Natural killer cell (primary cell): ENCODE data around the gene MYH16. TPM values are rescaled to one million over a fixed set of nuclear protein-coding genes. Genes with fewer than 3 reads are reported as not detected.

Source experiments
- ATAC-seq, 3 donors: fragments of 150-1000 bp in 2 of 3; fragments of 200-7000 bp in 1 of 3; cut with Tn5 transposase; 1 replicate in 1 of 3; 2 replicates in 2 of 3; pipeline ENCODE4 v1.10.0; 2021; ENCODE audit warnings: mild to moderate bottlenecking in 2 of 3, moderate library complexity in 2 of 3
- DNase-seq, 2 donors: peaks; one replicate each; pipeline versions ENCODE4 v3.0.0 to v3.0.0-alpha.2; 2013 to 2021; ENCODE audit warnings: mixed read lengths in 1 of 2
- H3K27ac ChIP-seq: one replicate; pipeline ENCODE4 v1.5.1; 2013; ENCODE audit warnings: mild to moderate bottlenecking, low read length
- H3K27me3 ChIP-seq: one replicate; pipeline ENCODE4 v1.6.1; 2013; ENCODE audit warnings: low read length; ENCODE audit not compliant: control insufficient read depth, insufficient read depth
- H3K36me3 ChIP-seq: one replicate; pipeline ENCODE4 v1.6.1; 2013; ENCODE audit warnings: low read length; ENCODE audit not compliant: control insufficient read depth, insufficient read depth
- H3K4me1 ChIP-seq: one replicate; pipeline ENCODE4 v1.6.1; 2013; ENCODE audit warnings: low read length; ENCODE audit not compliant: control insufficient read depth, insufficient read depth
- H3K4me3 ChIP-seq: one replicate; pipeline ENCODE4 v1.5.1; 2013; ENCODE audit warnings: low read length
- H3K9me3 ChIP-seq: one replicate; pipeline ENCODE4 v1.6.1; 2013; ENCODE audit warnings: low read length; ENCODE audit not compliant: control insufficient read depth, insufficient read depth
- H3K27ac Mint-ChIP-seq, 2 donors: one replicate each; pipeline ENCODE4 v1.8.0; 2022; ENCODE audit warnings: mild to moderate bottlenecking in 2 of 2, mixed read lengths in 2 of 2, moderate library complexity in 1 of 2
- H3K27me3 Mint-ChIP-seq, 2 donors: one replicate each; pipeline ENCODE4 v1.8.0; 2022; ENCODE audit warnings: low read depth in 2 of 2, mixed read lengths in 2 of 2
- H3K36me3 Mint-ChIP-seq: one replicate; pipeline ENCODE4 v1.8.0; 2022; ENCODE audit warnings: mixed read lengths
- H3K4me1 Mint-ChIP-seq, 2 donors: one replicate each; pipeline ENCODE4 v1.8.0; 2022; ENCODE audit warnings: mixed read lengths in 2 of 2
- H3K4me3 Mint-ChIP-seq: one replicate; pipeline ENCODE4 v1.8.0; 2022; ENCODE audit warnings: mild to moderate bottlenecking, moderate library complexity, mixed read lengths
- H3K9me3 Mint-ChIP-seq, 2 donors: one replicate each; pipeline ENCODE4 v1.8.0; 2022; ENCODE audit warnings: mixed read lengths in 2 of 2
- WGBS: methylation state at CpG from one replicate; pipeline ENCODE4 v1.1.7; 2013; ENCODE audit warnings: missing lambda C conversion rate; ENCODE audit not compliant: insufficient coverage; 5-methylcytosine and 5-hydroxymethylcytosine counted together
- intact Hi-C: fragments of 100-400 bp; cut with micrococcal nuclease; formaldehyde crosslinking; loops from one replicate; pipeline ENCODE4 v1.14.2; 2022
- total RNA-seq, 4 donors: library from RNA; stranded (reverse); fragments of 120-200 nt in 1 of 4; gene quantifications; one replicate each; pipeline versions ENCODE4 v1.2.3 to v1.2.4, GENCODE V29; 2013 to 2022
- TF ChIP-seq, protein P1 (sequence below): fragments of 200-600 bp; IDR thresholded peaks from one replicate; pipeline ENCODE4 v1.8.0; 2022; ENCODE audit warnings: antibody characterized with exemption

Gene MYH16
- total RNA-seq, 3 donors from 2014 or later (not counting 1 experiment from before 2014, with no cell fraction given): not detected

DNA sequence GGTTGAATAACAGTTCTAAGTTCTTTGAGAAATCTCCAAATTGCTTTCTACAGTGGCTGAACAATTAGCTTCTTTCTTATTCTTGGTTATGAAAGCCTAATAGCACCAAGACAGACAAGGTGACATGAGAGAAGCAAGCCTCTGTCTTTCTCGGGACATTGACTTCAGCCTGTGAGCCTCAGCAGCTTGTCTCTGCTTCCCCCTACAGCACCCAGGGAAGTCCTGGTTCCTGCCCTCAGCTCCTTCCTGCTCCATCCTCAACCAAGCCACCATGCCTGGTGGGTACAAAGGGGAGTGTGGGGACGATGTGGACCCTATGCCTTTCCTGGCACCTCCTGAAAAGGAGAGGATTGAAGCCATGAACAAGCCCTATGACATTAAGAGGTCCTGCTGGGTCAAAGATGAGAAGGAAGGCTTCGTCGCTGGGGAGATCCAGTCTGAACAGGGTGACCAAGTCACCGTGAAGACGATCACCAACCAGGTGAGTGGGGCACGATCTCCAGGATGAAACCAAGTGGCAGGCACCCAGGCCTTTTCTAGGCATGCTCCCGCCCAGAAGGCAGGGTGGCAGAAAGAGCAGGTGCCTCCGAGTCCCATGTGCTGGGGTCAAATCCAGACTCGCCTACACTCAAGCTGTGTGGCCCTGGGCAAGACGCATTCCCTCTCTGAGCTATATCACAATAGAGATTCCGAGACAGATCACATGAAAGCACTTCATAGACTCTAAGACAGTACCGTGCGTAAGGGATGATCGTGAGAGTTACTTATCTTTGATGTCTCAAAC is 33.9 kb upstream of the MYH16 start:
- H3K27ac Mint-ChIP-seq: no peak overlapping the region
- no peaks in the 10 kb centered on the region for H3K36me3 ChIP-seq
- no peaks in the 10 kb centered on the region for H3K9me3 Mint-ChIP-seq
- H3K4me1 ChIP-seq: no peaks in the 10 kb centered on the region
- intact Hi-C loops: no loop called here
- no peak overlapping the region for H3K4me3 ChIP-seq
- no peaks in the 10 kb centered on the region for H3K27me3 ChIP-seq
- no peak for ATAC-seq
- TF ChIP-seq, protein P1, sequence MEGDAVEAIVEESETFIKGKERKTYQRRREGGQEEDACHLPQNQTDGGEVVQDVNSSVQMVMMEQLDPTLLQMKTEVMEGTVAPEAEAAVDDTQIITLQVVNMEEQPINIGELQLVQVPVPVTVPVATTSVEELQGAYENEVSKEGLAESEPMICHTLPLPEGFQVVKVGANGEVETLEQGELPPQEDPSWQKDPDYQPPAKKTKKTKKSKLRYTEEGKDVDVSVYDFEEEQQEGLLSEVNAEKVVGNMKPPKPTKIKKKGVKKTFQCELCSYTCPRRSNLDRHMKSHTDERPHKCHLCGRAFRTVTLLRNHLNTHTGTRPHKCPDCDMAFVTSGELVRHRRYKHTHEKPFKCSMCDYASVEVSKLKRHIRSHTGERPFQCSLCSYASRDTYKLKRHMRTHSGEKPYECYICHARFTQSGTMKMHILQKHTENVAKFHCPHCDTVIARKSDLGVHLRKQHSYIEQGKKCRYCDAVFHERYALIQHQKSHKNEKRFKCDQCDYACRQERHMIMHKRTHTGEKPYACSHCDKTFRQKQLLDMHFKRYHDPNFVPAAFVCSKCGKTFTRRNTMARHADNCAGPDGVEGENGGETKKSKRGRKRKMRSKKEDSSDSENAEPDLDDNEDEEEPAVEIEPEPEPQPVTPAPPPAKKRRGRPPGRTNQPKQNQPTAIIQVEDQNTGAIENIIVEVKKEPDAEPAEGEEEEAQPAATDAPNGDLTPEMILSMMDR: no peak
- H3K4me3 Mint-ChIP-seq: no peak overlapping the region
- peaks cover 0 to 3% of the 10 kb centered on the region in 2 donors for H3K27me3 Mint-ChIP-seq
- no peak overlapping the region for H3K27ac ChIP-seq
- no peaks in the 10 kb centered on the region for H3K4me1 Mint-ChIP-seq
- whole genome bisulfite sequencing: 83% methylated on average over 15 of the region's 15 CpGs
- no peak for DNase-seq
- H3K36me3 Mint-ChIP-seq: no peaks in the 10 kb centered on the region
- no peaks in the 10 kb centered on the region for H3K9me3 ChIP-seq

GRCh38 chr7:99242682-99243081 is 30.0 kb upstream of the MYH16 start:
- 95% methylated on average over 3 of the region's 4 CpGs for WGBS
- no peak for ATAC-seq
- Histone ChIP-seq H3K4me1 (no peaks in the 10 kb centered on the region), H3K36me3 (no peaks in the 10 kb centered on the region), H3K4me3 (no peak overlapping the region), H3K27ac (no peak overlapping the region), H3K27me3 (no peaks in the 10 kb centered on the region), H3K9me3 (no peaks in the 10 kb centered on the region)
- Mint-ChIP-seq H3K27me3 (peaks cover 0 to 3% of the 10 kb centered on the region in 2 donors), H3K9me3 (no peaks in the 10 kb centered on the region), H3K4me3 (no peak overlapping the region), H3K27ac (no peak overlapping the region), H3K4me1 (no peaks in the 10 kb centered on the region), H3K36me3 (no peaks in the 10 kb centered on the region)
- intact Hi-C loops: no loop called here
- DNase-seq: no peak
- TF ChIP-seq, protein P1: no peak

DNA sequence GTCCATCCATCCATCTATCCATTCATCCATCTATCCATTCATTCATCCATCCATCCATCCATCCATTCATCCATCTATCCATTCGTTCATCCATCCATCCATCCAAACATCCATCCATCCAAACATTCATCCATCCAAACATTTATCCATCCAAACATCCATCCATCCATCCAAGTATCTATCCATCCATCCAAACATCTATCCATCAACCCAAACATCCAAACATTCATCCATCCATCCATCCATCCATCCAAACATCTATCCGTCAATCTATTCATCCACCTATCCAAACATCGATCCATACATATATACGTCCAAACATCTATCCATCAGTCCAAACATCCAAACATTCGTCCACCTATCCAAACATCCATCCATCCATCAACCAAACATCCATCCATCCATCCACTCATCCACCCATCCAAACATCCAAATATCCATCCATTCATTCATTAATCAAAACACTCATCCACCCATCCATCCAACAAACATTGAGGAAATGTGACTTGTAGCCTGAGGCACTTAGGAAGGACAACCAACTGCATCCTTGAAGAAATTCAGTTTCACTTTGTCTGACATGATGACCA is 28.8 kb upstream of the MYH16 start:
- 86% methylated on average over 5 of the region's 5 CpGs for WGBS
- no peaks in the 10 kb centered on the region for H3K9me3 ChIP-seq
- H3K4me1 ChIP-seq: no peaks in the 10 kb centered on the region
- Mint-ChIP-seq H3K27ac (no peak overlapping the region), H3K9me3 (no peaks in the 10 kb centered on the region), H3K36me3 (no peaks in the 10 kb centered on the region), H3K4me1 (no peaks in the 10 kb centered on the region), H3K4me3 (no peak overlapping the region), H3K27me3 (peaks cover 0 to 3% of the 10 kb centered on the region in 2 donors)
- intact Hi-C loops: no loop called here
- no peak for ATAC-seq
- TF ChIP-seq, protein P1: no peak
- no peak for DNase-seq
- no peak overlapping the region for H3K27ac ChIP-seq
- H3K36me3 ChIP-seq: no peaks in the 10 kb centered on the region
- H3K4me3 ChIP-seq: no peak overlapping the region
- H3K27me3 ChIP-seq: no peaks in the 10 kb centered on the region
